ENCODE results near the gene DHRSX. TPM values are rescaled to one million over a fixed set of nuclear protein-coding genes. Genes with fewer than 3 reads are reported as not detected.

DHRSX gene
- total and polyA plus RNA-seq, 9 of the 15 experiments (the other 6 are each of a cell fraction or from before 2014, with no cell fraction given) = 0.59 to 11.0 (median 6.2) TPM

DNA sequence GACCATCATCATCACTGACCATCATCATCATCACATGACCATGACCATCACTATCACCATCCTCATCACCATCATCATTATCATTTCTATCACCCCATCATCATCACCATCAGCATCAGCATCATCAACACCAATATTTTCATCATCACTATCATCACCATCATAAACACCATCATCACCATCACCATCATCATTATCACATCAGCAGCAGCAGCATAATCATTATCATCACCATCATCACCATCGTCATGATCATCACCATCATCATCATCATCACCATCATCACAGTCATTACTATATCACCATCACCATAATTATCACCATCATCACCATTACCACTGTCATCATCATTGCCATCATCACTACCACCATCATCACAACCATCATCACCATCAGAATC lies 117.6 kb downstream of the DHRSX start:
- Histone ChIP-seq H3K27me3 (ENCODE audit: control insufficient read depth in 2 of 2, insufficient read depth in 2 of 2, low read length in 2 of 2) (no peaks in the 10 kb centered on the region), H3K27ac (ENCODE audit: extremely low read depth, low read depth, low read length) (no peak overlapping the region), H3K9me1 (ENCODE audit: control insufficient read depth, insufficient read depth, low read length) (no peaks in the 10 kb centered on the region), H3K9ac (ENCODE audit: insufficient read depth in 1 of 2, low read depth in 2 of 2, low read length in 2 of 2) (no peak overlapping the region), H3K36me3 (ENCODE audit: control insufficient read depth, insufficient read depth, low read length) (no peaks in the 10 kb centered on the region), H2AFZ (ENCODE audit: low read depth, low read length) (no peak overlapping the region), H3K9me3 (replicated peaks; ENCODE audit: control insufficient read depth, insufficient read depth, low read depth, low read length) (no peaks in the 10 kb centered on the region), H4K20me1 (replicated peaks; ENCODE audit: control insufficient read depth, insufficient read depth, low read length) (no peaks in the 10 kb centered on the region), H3K4me1 (replicated peaks in 1 of 2; ENCODE audit: control insufficient read depth in 2 of 2, insufficient read depth in 2 of 2, low read length in 2 of 2) (peaks cover 0 to 4% of the 10 kb centered on the region in 2 experiments; a peak in 3 of 5 replicates), H3K79me2 (ENCODE audit: control insufficient read depth, insufficient read depth, low read length) (no peaks in the 10 kb centered on the region), H3K4me3 (no peak overlapping the region), H3K4me2 (ENCODE audit: insufficient read depth, low read length) (no peak overlapping the region)
- in situ Hi-C loops (cut with MboI) (no loop called here), intact Hi-C loops (cut with micrococcal nuclease) (no loop called here)
- POLR2A ChIA-PET = no interaction called here
- 33% methylated on average over 1 of the region's 1 CpG for WGBS (ENCODE audit: insufficient coverage, low coverage, missing lambda C conversion rate)
- DNase-seq (ENCODE audit: extremely low read depth in 1 of 4, low spot score in 3 of 4) = no peak
- BruUV-seq (replicated peaks) = no TSS peak
- FAIRE-seq = no peak
- CTCF ChIA-PET (ENCODE audit: low intra/inter-chr PET ratio) = no interaction called here
- ATAC-seq = no peak
- TF ChIP-seq CEBPZ (IDR thresholded peaks at IDR 0.05; ENCODE audit: borderline replicate concordance, low read depth, low read length) (no peak), ZNF696 (CRISPR knock-in tag; conservative IDR thresholded peaks at IDR 0.05) (no peak), CSDE1 (IDR thresholded peaks at IDR 0.05) (no peak), PHB (CRISPR knock-in tag; IDR thresholded peaks at IDR 0.05) (no peak), ELF1 (tag; IDR thresholded peaks at IDR 0.05) (no peak), ATF3 (IDR thresholded peaks at IDR 0.05) (no peak), ATF3 (CRISPR knock-in tag; conservative IDR thresholded peaks at IDR 0.05) (no peak), ETV6 (IDR thresholded peaks at IDR 0.05; ENCODE audit: borderline replicate concordance in 1 of 2, low read depth in 2 of 2, low read length in 1 of 2) (no peak), ETV6 (CRISPR knock-in tag; IDR thresholded peaks at IDR 0.05; ENCODE audit: borderline replicate concordance) (no peak), BMI1 (IDR thresholded peaks at IDR 0.05; ENCODE audit: low read length) (no peak), FOXA3 (CRISPR knock-in tag; conservative IDR thresholded peaks at IDR 0.05 in 1 of 2, IDR thresholded peaks at IDR 0.05 in 1 of 2) (no peak), KDM5B (IDR thresholded peaks at IDR 0.05; ENCODE audit: insufficient replicate concordance, low read depth, low read length) (no peak), ZNF764 (CRISPR knock-in tag; IDR thresholded peaks at IDR 0.05; ENCODE audit: low read depth) (no peak), YBX1 (IDR thresholded peaks at IDR 0.05) (no peak), TEAD2 (tag; IDR thresholded peaks at IDR 0.05) (no peak)
- TF ChIP-seq, protein P1, sequence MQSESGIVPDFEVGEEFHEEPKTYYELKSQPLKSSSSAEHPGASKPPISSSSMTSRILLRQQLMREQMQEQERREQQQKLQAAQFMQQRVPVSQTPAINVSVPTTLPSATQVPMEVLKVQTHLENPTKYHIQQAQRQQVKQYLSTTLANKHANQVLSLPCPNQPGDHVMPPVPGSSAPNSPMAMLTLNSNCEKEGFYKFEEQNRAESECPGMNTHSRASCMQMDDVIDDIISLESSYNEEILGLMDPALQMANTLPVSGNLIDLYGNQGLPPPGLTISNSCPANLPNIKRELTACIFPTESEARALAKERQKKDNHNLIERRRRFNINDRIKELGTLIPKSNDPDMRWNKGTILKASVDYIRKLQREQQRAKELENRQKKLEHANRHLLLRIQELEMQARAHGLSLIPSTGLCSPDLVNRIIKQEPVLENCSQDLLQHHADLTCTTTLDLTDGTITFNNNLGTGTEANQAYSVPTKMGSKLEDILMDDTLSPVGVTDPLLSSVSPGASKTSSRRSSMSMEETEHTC (IDR thresholded peaks at IDR 0.05) = no peak
